B cell (primary cell): Measurements from ENCODE around the gene LRIG1. TPM values are rescaled to one million over a fixed set of nuclear protein-coding genes. Genes with fewer than 3 reads are reported as not detected.
"Not testable (repeated sequence)": the region's sequence is repeated elsewhere in the genome, so short reads cannot be mapped to it uniquely, and the experiment has no call there.

ENCODE experiments used
- ATAC-seq: fragments of 200-7000 bp; cut with Tn5 transposase; one replicate; pipeline ENCODE4 v1.10.0; 2021; ENCODE audit warnings: low read depth, mild to moderate bottlenecking, moderate number of reproducible peaks, moderate library complexity
- CTCF ChIA-PET: fragments of 350-600 bp; sonication (Branson Sonifier 250); formaldehyde crosslinking; loops from one replicate; lab custom pipeline; 2021; ENCODE audit warnings: antibody characterized with exemption, inconsistent platforms; lab: Charles Lee
- POLR2A ChIA-PET: fragments of 350-600 bp; sonication (Branson Sonifier 250); formaldehyde crosslinking; loops from one replicate; lab custom pipeline; 2021; ENCODE audit warnings: antibody characterized with exemption; lab: Charles Lee
- DNase-seq: peaks from one replicate; pipeline ENCODE4 v3.0.0; 2013
- H2AFZ ChIP-seq: 2 replicates; pipeline ENCODE4 v1.6.1; 2012; ENCODE audit warnings: mild to moderate bottlenecking, low read depth, low read length; ENCODE audit not compliant: insufficient read depth, poor library complexity, severe bottlenecking
- H3K27ac ChIP-seq, 2 donors: 1 replicate in 1 of 2; 2 replicates in 1 of 2; pipeline ENCODE4 v1.5.1; 2012 to 2013; ENCODE audit warnings: low read length in 2 of 2, mild to moderate bottlenecking in 2 of 2, moderate library complexity in 1 of 2
- H3K27me3 ChIP-seq, 4 experiments: fragments of 200-600 bp in 1 of 4; sonication (generic) in 1 of 4; replicated peaks in 1 of 4; 1 replicate in 2 of 4; 2 replicates in 2 of 4; pipeline versions ENCODE4 v1.6.1 to v1.7.0; 2013 to 2016; ENCODE audit warnings: low read length in 3 of 4, mild to moderate bottlenecking in 2 of 4, mixed read lengths in 1 of 4, moderate library complexity in 1 of 4; ENCODE audit not compliant: insufficient read depth in 4 of 4, control insufficient read depth in 3 of 4; ENCODE audit errors: control extremely low read depth in 1 of 4
- H3K36me3 ChIP-seq, 2 experiments: replicated peaks in 1 of 2; 1 replicate in 1 of 2; 2 replicates in 1 of 2; pipeline versions ENCODE4 v1.6.1 to v1.7.1; 2013; ENCODE audit warnings: low read length in 1 of 2; ENCODE audit not compliant: insufficient read depth in 2 of 2, control insufficient read depth in 1 of 2; ENCODE audit errors: control extremely low read depth in 1 of 2, extremely low read depth in 1 of 2
- H3K4me1 ChIP-seq, 2 donors: fragments of 200-600 bp in 1 of 2; sonication (generic) in 1 of 2; 1 replicate in 1 of 2; 2 replicates in 1 of 2; pipeline versions ENCODE4 v1.5.1 to v1.6.1; 2013 to 2017; ENCODE audit warnings: low read length in 2 of 2; ENCODE audit not compliant: control insufficient read depth in 2 of 2, insufficient read depth in 2 of 2
- H3K4me2 ChIP-seq: replicated peaks from 2 replicates; pipeline ENCODE3; 2012; ENCODE audit warnings: mild to moderate bottlenecking, low read depth, low read length; ENCODE audit not compliant: poor library complexity, severe bottlenecking
- H3K4me3 ChIP-seq, 5 experiments: fragments of 200-600 bp in 1 of 5; sonication (generic) in 1 of 5; 1 replicate in 3 of 5; 2 replicates in 2 of 5; pipeline versions ENCODE4 v1.5.1 to v1.7.0; 2011 to 2016; ENCODE audit warnings: low read length in 4 of 5, mild to moderate bottlenecking in 4 of 5, low read depth in 2 of 5, control low read depth in 1 of 5, moderate library complexity in 1 of 5; ENCODE audit not compliant: insufficient read depth in 1 of 5; ENCODE audit errors: control extremely low read depth in 1 of 5, extremely low read depth in 1 of 5
- H3K79me2 ChIP-seq: fragments of 200-600 bp; sonication (generic); one replicate; pipeline ENCODE4 v1.6.0; 2016; ENCODE audit warnings: low read length; ENCODE audit not compliant: control insufficient read depth, insufficient read depth
- H3K9ac ChIP-seq: fragments of 200-600 bp; sonication (generic); 2 replicates; pipeline ENCODE4 v1.6.1; 2017; ENCODE audit warnings: mild to moderate bottlenecking, low read length, moderate library complexity
- H3K9me3 ChIP-seq, 3 donors: one replicate each; pipeline versions ENCODE4 v1.6.1 to v1.7.1; 2013; ENCODE audit warnings: low read length in 2 of 3; ENCODE audit not compliant: control insufficient read depth in 2 of 3, insufficient read depth in 1 of 3; ENCODE audit errors: control extremely low read depth in 1 of 3
- H4K20me1 ChIP-seq: 2 replicates; pipeline ENCODE4 v1.6.0; 2012; ENCODE audit warnings: mild to moderate bottlenecking, low read length; ENCODE audit not compliant: insufficient read depth, control insufficient read depth, poor library complexity, severe bottlenecking
- H3K27ac Mint-ChIP-seq: one replicate; pipeline ENCODE4 v1.8.0; 2021; ENCODE audit warnings: mixed read lengths
- H3K27me3 Mint-ChIP-seq: one replicate; pipeline ENCODE4 v1.8.0; 2021; ENCODE audit warnings: mixed read lengths
- H3K4me1 Mint-ChIP-seq: one replicate; pipeline ENCODE4 v1.8.0; 2021; ENCODE audit warnings: mixed read lengths
- H3K4me3 Mint-ChIP-seq: one replicate; pipeline ENCODE4 v1.8.0; 2021; ENCODE audit warnings: mixed read lengths
- H3K9me3 Mint-ChIP-seq: one replicate; pipeline ENCODE4 v1.8.0; 2022; ENCODE audit warnings: mixed read lengths; ENCODE audit not compliant: insufficient read depth
- CTCF ChIP-seq: fragments of 200-600 bp; IDR thresholded peaks from one replicate; pipeline ENCODE4 v1.8.0; 2022; ENCODE audit warnings: antibody characterized with exemption, mild to moderate bottlenecking
- EZH2 ChIP-seq: IDR thresholded peaks from 2 replicates; pipeline ENCODE4 v1.6.1; 2012; ENCODE audit warnings: borderline replicate concordance, low read depth, mild to moderate bottlenecking, moderate library complexity, low read length; ENCODE audit not compliant: insufficient read depth, poor library complexity, severe bottlenecking
- WGBS: methylation state at CpG from one replicate; pipeline ENCODE4 v1.1.5; 2013; ENCODE audit warnings: missing lambda C conversion rate; ENCODE audit not compliant: insufficient coverage; 5-methylcytosine and 5-hydroxymethylcytosine counted together
- intact Hi-C: fragments of 100-400 bp; cut with micrococcal nuclease; formaldehyde crosslinking; loops from one replicate; pipeline ENCODE4 v1.10.0; 2022
- polyA plus RNA-seq: library from polyadenylated mRNA; depleted of rRNA; stranded (reverse); fragments of >200 nt; gene quantifications from 2 replicates; pipeline ENCODE4 v1.2.3, GENCODE V29; 2012
- total RNA-seq, 2 donors: library from RNA; stranded (reverse); fragments of 120-200 nt in 1 of 2; gene quantifications; 1 replicate in 1 of 2; 2 replicates in 1 of 2; pipeline versions ENCODE4 v1.2.3 to v1.2.4, GENCODE V29; 2013 to 2022

Gene LRIG1
- total and polyA plus RNA-seq, 2 donors (not counting 1 experiment from before 2014, with no cell fraction given) = 9.2 to 12.4 TPM

GRCh38 chr3:66425032-66425431 is 75.8 kb downstream of the LRIG1 start:
- Histone ChIP-seq H3K9me3 (peaks cover 0 to 14% (median 8%) of the 10 kb centered on the region in 3 donors), H3K9ac (no peak overlapping the region), H4K20me1 (no peaks in the 10 kb centered on the region), H2AFZ (no peak overlapping the region), H3K79me2 (no peaks in the 10 kb centered on the region), H3K27ac (no peak overlapping the region), H3K4me2 (no peak overlapping the region), H3K4me1 (no peaks in the 10 kb centered on the region), H3K4me3 (no peak overlapping the region), H3K36me3 (peaks cover 0 to 2% of the 10 kb centered on the region in 2 experiments), H3K27me3 (no peaks in the 10 kb centered on the region)
- Mint-ChIP-seq H3K9me3 (peaks cover 7% of the 10 kb centered on the region), H3K4me1 (no peaks in the 10 kb centered on the region), H3K27me3 (no peaks in the 10 kb centered on the region), H3K4me3 (no peak overlapping the region), H3K27ac (no peak overlapping the region)
- intact Hi-C loops = no loop called here
- ChIA-PET POLR2A (no interaction called here), CTCF (interaction anchor here (1.7 kb wide), 1 partner anchor 17 kb away, joined by 5 read pairs; no protein-coding TSS in a partner anchor)
- TF ChIP-seq EZH2 (no peak), CTCF (no peak)
- ATAC-seq (no peak), DNase-seq (no peak)
- 99% methylated on average over 5 of the region's 5 CpGs for WGBS

- Histone ChIP-seq H3K36me3 (peaks cover 0 to 2% of the 10 kb centered on the region in 2 experiments), H3K4me1 (no peaks in the 10 kb centered on the region), H3K9me3 (peaks cover 0 to 19% (median 8%) of the 10 kb centered on the region in 3 donors), H3K4me2 (no peak overlapping the region), H4K20me1 (no peaks in the 10 kb centered on the region), H3K4me3 (no peak overlapping the region), H3K9ac (no peak overlapping the region), H2AFZ (no peak overlapping the region), H3K27me3 (no peaks in the 10 kb centered on the region), H3K27ac (no peak overlapping the region), H3K79me2 (no peaks in the 10 kb centered on the region)
- Mint-ChIP-seq H3K27me3 (no peaks in the 10 kb centered on the region), H3K4me3 (no peak overlapping the region), H3K9me3 (peaks cover 11% of the 10 kb centered on the region), H3K4me1 (no peaks in the 10 kb centered on the region), H3K27ac (no peak overlapping the region)
- intact Hi-C loops = no loop called here
- no peak for ATAC-seq
- ChIA-PET CTCF (interaction anchor here (1.7 kb wide), 1 partner anchor 16 kb away, joined by 5 read pairs; no protein-coding TSS in a partner anchor), POLR2A (no interaction called here)
- TF ChIP-seq EZH2 (no peak), CTCF (no peak)
- WGBS = 86% methylated on average over 2 of the region's 3 CpGs
- no peak for DNase-seq
These were observed 77.0 kb downstream of the LRIG1 start for GRCh38 chr3:66423791-66424190.

DNA sequence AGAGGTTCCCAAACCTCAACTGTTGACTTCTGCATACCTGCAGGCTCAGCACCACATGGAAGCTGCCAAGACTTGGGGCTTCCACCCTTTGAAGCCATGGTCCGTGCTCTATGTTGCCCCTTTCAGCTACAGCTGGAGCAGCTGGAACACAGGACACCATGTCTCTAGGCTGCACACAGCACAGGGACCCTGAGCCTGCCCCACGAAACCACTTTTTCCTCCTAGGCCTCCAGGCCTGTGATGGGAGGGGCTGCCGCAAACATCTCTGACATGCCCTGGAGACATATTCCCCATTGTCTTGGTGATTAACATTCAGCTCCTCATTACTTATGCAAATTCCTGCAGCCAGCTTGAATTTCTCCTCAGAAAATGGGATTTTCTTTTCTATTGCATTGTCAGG is 78.9 kb downstream of the LRIG1 start:
- H3K27ac ChIP-seq, H3K27ac Mint-ChIP-seq, POLR2A ChIA-PET, H2AFZ ChIP-seq, H3K36me3 ChIP-seq, ATAC-seq, H3K4me1 Mint-ChIP-seq, H3K4me1 ChIP-seq, H3K79me2 ChIP-seq, H3K4me3 ChIP-seq, H3K27me3 Mint-ChIP-seq, H4K20me1 ChIP-seq, H3K27me3 ChIP-seq, H3K4me3 Mint-ChIP-seq, H3K9ac ChIP-seq, intact Hi-C loops, H3K4me2 ChIP-seq, DNase-seq: not testable (repeated sequence)
- CTCF ChIA-PET = interaction anchor here (1.2 kb wide), 1 partner anchor 14 kb away, joined by 3 read pairs; no protein-coding TSS in a partner anchor
- 97% methylated on average over 2 of the region's 3 CpGs for WGBS
- H3K9me3 ChIP-seq = peaks cover 0 to 19% (median 8%) of the 10 kb centered on the region in 3 donors
- peaks cover 11% of the 10 kb centered on the region for H3K9me3 Mint-ChIP-seq
